GM21528 (cell line): ENCODE measurements around the gene TFF2.

Source experiments
- ATAC-seq: cut with Tn5 transposase; IDR thresholded peaks from one replicate; pipeline ENCODE4 v1.9.1; 2021; ENCODE audit warnings: mild to moderate bottlenecking, moderate library complexity; ENCODE audit not compliant: unreplicated experiment, low FRiP score

The TFF2 gene

GRCh38 chr21:42330380-42331371 is 20.1 kb downstream of the TFF2 start:
- ATAC-seq, result no peak

GRCh38 chr21:42324896-42325295 is 25.9 kb downstream of the TFF2 start:
- ATAC-seq, result no peak

- no peak for ATAC-seq
Measured at GRCh38 chr21:42321845-42322244, 28.9 kb downstream of the TFF2 start.

- ATAC-seq, result no peak
Measured at GRCh38 chr21:42321231-42321630, 29.6 kb downstream of the TFF2 start.

GRCh38 chr21:42320791-42321190 is 30.0 kb downstream of the TFF2 start:
- no peak for ATAC-seq

GRCh38 chr21:42319851-42320572 is 30.8 kb downstream of the TFF2 start:
- ATAC-seq, result no peak

GRCh38 chr21:42319376-42319775 is 31.4 kb downstream of the TFF2 start:
- ATAC-seq, result no peak

GRCh38 chr21:42317826-42318746 is 32.7 kb downstream of the TFF2 start:
- ATAC-seq, result no peak

GRCh38 chr21:42317341-42317741 is 33.5 kb downstream of the TFF2 start:
- ATAC-seq, result no peak

- no peak for ATAC-seq
Measured at GRCh38 chr21:42316891-42317290, 33.9 kb downstream of the TFF2 start.

GRCh38 chr21:42315296-42315891 is 35.4 kb downstream of the TFF2 start, which contains the start of gene TFF3:
Gene TFF3, minus strand, starts transcription at chr21:42315409. Its CDS starts 35 bp downstream, at chr21:42315374.
- ATAC-seq, result no peak

- no peak for ATAC-seq
Measured at GRCh38 chr21:42314616-42315295, 36.0 kb downstream of the TFF2 start.

GRCh38 chr21:42313501-42313969 is 37.3 kb downstream of the TFF2 start:
- no peak for ATAC-seq

GRCh38 chr21:42312626-42313104 is 38.1 kb downstream of the TFF2 start:
- ATAC-seq, result no peak

GRCh38 chr21:42311816-42312625 is 38.8 kb downstream of the TFF2 start:
- no peak for ATAC-seq

GRCh38 chr21:42311160-42311559 is 39.6 kb downstream of the TFF2 start:
- ATAC-seq, result no peak

- no peak for ATAC-seq
Measured at GRCh38 chr21:42310411-42311001, 40.3 kb downstream of the TFF2 start.

- ATAC-seq, result no peak
Measured at GRCh38 chr21:42309753-42310213, 41.0 kb downstream of the TFF2 start.
